SJCRH30 (cell line): ENCODE measurements around the gene GRIK3. TPM values are rescaled to one million over a fixed set of nuclear protein-coding genes. Genes with fewer than 3 reads are reported as not detected.
"Not testable (repeated sequence)": the region's sequence is repeated elsewhere in the genome, so short reads cannot be mapped to it uniquely, and the experiment has no call there.

Experiments used
- DNase-seq, 2 experiments: peaks; one replicate each; pipeline ENCODE4 v3.0.0-alpha.2; 2015 to 2020
- H3K27ac ChIP-seq: fragments of 250-450 bp; sonication (Bioruptor Pico); 2 replicates; pipeline ENCODE4 v1.5.1; 2020; ENCODE audit warnings: mild to moderate bottlenecking, moderate library complexity
- H3K27me3 ChIP-seq: fragments of 250-450 bp; sonication (Bioruptor Pico); 2 replicates; pipeline ENCODE4 v1.5.1; 2020; ENCODE audit warnings: mild to moderate bottlenecking, moderate library complexity
- H3K36me3 ChIP-seq: fragments of 250-450 bp; sonication (Bioruptor Pico); 2 replicates; pipeline ENCODE4 v1.5.1; 2020; ENCODE audit warnings: mild to moderate bottlenecking, moderate library complexity
- H3K4me1 ChIP-seq: fragments of 250-450 bp; sonication (Bioruptor Pico); 2 replicates; pipeline ENCODE4 v1.5.1; 2020; ENCODE audit warnings: mild to moderate bottlenecking, moderate library complexity
- H3K4me3 ChIP-seq: fragments of 250-450 bp; sonication (Bioruptor Pico); 2 replicates; pipeline ENCODE4 v1.5.1; 2020; ENCODE audit warnings: mild to moderate bottlenecking, moderate library complexity
- H3K9me3 ChIP-seq: fragments of 250-450 bp; sonication (Bioruptor Pico); replicated peaks from 2 replicates; pipeline ENCODE4 v1.5.1; 2020; ENCODE audit warnings: mild to moderate bottlenecking, moderate library complexity
- total RNA-seq: library from RNA; depleted of rRNA; stranded (reverse); fragments of >200 nt; shearing (Covaris generic); gene quantifications from 2 replicates; pipeline ENCODE4 v1.2.3, GENCODE V29; 2014

Gene GRIK3
- total RNA-seq, 1 experiment from 2014 or later, result not detected

DNA sequence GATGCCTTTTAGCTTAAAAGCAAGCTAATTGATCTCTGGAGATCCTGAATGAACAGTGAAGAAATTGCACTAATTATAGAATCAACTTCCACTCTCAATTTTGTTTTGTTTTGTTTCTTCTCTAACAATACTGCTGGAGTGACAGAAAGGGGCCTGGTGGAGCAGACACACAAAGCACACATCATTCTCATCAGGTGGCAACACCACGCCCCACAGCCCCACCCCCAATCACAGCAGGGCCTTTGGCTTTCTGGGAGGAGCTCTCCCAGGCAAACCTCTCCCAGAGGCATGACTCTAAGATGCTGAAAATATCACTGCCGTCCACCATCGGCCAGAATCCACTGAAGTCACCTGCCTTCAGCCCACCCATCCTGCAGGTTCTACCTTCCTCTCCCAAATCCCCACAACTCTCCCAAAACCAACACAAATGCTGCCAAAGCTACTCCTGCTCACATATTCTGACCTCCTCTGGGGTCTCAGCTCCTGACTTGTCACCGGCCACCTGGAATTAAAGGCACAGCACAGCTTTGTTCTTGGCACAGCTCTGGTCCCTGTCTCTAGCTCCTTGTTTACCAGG, 120.7 kb downstream of the GRIK3 start:
- no peak for DNase-seq
- Histone ChIP-seq H3K27ac (no peak overlapping the region), H3K36me3 (no peaks in the 10 kb centered on the region), H3K9me3 (no peaks in the 10 kb centered on the region), H3K4me1 (no peaks in the 10 kb centered on the region), H3K4me3 (no peak overlapping the region), H3K27me3 (peaks cover 20% of the 10 kb centered on the region)

DNA sequence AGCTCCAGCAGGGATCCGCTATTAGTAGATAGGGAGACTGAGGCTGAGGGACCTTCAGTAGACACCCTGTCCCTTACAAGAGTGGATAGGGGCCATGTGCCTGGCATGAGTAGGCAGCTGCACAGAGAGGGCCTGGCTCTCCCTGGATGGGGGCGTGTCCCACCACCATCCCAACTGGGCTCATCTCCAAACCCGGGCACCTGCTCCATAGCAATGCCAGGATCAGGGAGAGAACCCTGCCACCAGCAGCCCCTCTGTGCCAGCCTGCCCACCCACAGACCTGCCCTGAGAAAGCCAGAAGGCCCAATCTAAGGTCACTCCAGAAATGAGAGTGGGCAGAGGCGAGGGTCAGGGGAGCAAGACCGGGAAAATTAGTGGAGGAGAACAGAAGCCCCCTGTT, 121.3 kb downstream of the GRIK3 start:
- Histone ChIP-seq H3K4me1 (no peaks in the 10 kb centered on the region), H3K9me3 (no peaks in the 10 kb centered on the region), H3K4me3 (no peak overlapping the region), H3K27me3 (peaks cover 22% of the 10 kb centered on the region), H3K36me3 (no peaks in the 10 kb centered on the region), H3K27ac (no peak overlapping the region)
- no peak for DNase-seq

DNA sequence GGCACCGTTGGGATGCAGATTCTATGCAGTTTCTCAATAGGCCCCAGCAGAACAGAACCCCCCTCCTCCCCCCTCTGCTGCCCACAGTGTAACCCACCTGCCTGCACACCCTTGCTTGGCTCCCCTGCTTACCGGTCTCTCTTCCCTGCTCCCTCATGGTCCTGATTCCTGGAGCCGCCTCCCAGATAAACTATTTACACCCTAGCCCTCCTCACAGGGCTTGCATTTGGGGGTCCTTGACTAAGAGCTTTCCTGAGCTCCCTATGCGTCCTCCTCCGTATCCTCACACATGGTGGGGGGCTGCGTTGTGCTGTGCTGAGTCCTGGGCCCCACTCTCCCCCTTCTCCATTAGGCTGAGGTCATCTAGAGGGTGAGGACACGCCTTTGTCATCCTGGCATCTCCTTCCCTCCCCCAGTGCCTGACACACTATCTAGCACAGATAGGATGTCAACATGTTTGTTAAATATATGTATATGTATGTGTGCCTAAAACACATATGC, 121.9 kb downstream of the GRIK3 start:
- no peaks in the 10 kb centered on the region for H3K9me3 ChIP-seq
- H3K4me3 ChIP-seq, result no peak overlapping the region
- H3K27ac ChIP-seq, result no peak overlapping the region
- no peak for DNase-seq
- no peaks in the 10 kb centered on the region for H3K4me1 ChIP-seq
- peaks cover 22% of the 10 kb centered on the region for H3K27me3 ChIP-seq
- no peaks in the 10 kb centered on the region for H3K36me3 ChIP-seq

- DNase-seq, result no peak
- Histone ChIP-seq H3K36me3 (no peaks in the 10 kb centered on the region), H3K27ac (no peak overlapping the region), H3K27me3 (peaks cover 22% of the 10 kb centered on the region), H3K9me3 (no peaks in the 10 kb centered on the region), H3K4me3 (no peak overlapping the region), H3K4me1 (no peaks in the 10 kb centered on the region)
These were observed 122.6 kb downstream of the GRIK3 start for GRCh38 chr1:36911561-36912364.

DNA sequence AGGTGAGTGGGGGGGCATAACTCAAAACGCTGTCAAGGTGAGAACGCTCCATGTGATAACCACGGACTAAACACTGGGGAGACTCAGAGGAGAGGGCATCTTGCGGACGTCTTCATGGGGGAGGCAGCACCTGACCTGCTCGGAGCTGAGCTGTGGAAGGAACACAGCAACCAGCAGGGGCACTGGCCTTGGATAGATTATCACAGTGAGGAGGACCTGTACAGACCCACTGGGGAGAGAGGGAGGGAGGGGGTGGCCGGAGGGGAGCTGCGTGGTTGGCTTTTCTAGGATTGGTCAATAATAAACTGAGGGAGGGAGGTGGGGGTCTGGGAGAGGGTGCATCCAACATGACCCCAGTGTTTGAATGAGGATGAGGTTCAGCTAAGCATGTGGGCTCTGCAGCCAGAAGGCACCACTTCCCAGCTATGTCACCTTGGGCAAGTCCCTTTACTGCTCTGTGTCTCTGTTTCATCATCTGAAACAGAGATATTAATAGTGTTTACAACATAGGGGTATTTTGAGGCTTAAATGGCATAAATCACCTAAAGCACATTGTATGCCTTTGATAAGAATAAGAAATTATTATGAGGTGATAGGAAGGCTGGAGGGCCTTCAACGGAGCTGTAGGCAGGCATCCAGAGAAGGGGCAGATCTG, 123.3 kb downstream of the GRIK3 start:
- no peaks in the 10 kb centered on the region for H3K9me3 ChIP-seq
- no peaks in the 10 kb centered on the region for H3K36me3 ChIP-seq
- H3K4me1 ChIP-seq, result no peaks in the 10 kb centered on the region
- peaks cover 22% of the 10 kb centered on the region for H3K27me3 ChIP-seq
- H3K27ac ChIP-seq, result no peak overlapping the region
- no peak for DNase-seq
- no peak overlapping the region for H3K4me3 ChIP-seq

DNA sequence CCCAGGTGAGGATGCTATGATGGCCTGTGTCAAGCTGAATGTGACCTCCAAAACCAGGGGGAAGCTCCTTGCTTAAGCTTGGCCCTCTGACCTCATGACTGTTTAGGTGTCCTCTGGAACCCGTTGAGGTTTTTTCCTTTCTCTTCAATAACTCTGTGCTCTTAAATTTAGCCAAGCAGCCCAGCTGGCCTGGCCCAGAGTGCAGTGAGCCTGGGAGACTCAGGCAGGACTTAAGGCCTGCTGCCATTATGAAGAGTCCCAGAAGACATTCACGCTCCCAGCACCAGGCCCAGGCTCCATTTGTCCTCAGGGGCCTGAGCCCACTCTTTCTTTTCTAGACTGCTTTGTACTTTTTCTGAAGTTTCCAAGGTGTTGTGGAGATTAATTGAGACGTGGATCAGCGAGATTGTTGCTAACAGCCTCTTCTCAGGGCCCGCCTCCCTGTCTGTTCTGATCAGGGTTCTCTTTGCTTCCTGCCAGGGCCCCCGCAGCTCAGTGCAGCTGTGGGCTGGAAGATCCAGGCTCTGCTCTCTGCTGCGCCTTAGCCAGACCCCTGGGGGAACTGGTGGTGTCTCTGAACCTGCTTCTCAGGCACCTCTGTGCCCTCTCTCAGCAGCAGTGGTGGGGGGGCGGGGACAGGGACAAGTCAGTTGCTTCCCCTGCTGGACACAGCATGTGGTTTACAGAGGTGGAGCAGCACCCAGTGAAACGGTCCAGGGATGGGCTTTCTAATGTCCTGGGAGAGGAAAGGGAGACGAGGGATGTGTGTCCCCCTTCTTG, 124.2 kb downstream of the GRIK3 start:
- no peak for DNase-seq
- Histone ChIP-seq H3K36me3 (no peaks in the 10 kb centered on the region), H3K27ac (no peak overlapping the region), H3K9me3 (no peaks in the 10 kb centered on the region), H3K4me1 (no peaks in the 10 kb centered on the region), H3K4me3 (no peak overlapping the region), H3K27me3 (peaks cover 22% of the 10 kb centered on the region)

DNA sequence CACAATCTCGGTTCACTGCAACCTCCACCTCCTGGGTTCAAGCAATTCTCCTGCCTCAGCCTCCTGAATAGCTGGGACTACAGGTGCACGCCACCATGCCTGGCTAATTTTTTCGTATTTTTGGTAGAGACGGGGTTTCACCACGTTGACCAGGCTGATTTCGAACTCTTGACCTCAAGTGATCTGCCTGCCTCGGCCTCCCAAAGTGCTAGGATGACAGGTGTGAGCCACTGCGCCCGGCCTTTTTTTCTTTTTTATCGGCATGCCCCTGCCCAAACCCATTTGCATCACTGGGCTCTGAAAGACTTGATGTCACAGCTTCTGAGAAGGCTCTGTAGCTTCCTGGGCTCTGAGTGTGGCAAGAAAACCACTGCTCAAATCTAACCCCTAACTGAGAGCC, 125.0 kb downstream of the GRIK3 start:
- peaks cover 20% of the 10 kb centered on the region for H3K27me3 ChIP-seq
- not testable (repeated sequence) for H3K4me3 ChIP-seq, DNase-seq, H3K36me3 ChIP-seq, H3K4me1 ChIP-seq, H3K27ac ChIP-seq, H3K9me3 ChIP-seq

GRCh38 chr1:36908096-36908495, 126.2 kb downstream of the GRIK3 start:
- Histone ChIP-seq H3K27me3 (peaks cover 16% of the 10 kb centered on the region), H3K27ac (no peak overlapping the region), H3K9me3 (no peaks in the 10 kb centered on the region)

DNA sequence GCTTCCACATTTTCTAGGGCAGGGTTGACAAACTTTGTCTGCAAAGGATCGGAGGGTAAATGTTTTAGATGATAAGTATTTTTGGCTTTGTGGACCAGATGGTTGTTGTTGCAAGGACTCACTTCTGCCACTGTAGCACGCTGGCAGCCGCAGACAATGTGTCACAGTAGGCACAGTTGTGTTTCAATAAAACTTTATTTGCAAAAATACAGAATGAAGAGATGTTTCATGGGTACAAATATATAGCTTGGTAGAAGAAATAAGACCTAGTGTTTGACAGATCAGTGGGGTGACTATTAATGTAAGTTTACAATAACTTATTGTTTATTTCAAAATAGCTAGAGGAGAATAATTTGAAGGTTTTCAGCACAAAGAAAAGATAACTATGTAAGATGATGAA, 127.8 kb downstream of the GRIK3 start:
- no peak for DNase-seq
- Histone ChIP-seq H3K27ac (no peak overlapping the region), H3K9me3 (no peaks in the 10 kb centered on the region), H3K27me3 (peaks cover 16% of the 10 kb centered on the region), H3K4me3 (no peak overlapping the region), H3K4me1 (no peaks in the 10 kb centered on the region), H3K36me3 (no peaks in the 10 kb centered on the region)

More at GRCh38 chr1:36908096-36908495, 126.2 kb downstream of the GRIK3 start:
- H3K4me3 ChIP-seq, result no peak overlapping the region
- no peaks in the 10 kb centered on the region for H3K4me1 ChIP-seq
- DNase-seq, result no peak
- H3K36me3 ChIP-seq, result no peaks in the 10 kb centered on the region

GRCh38 chr1:36905941-36906340, 128.4 kb downstream of the GRIK3 start:
- Histone ChIP-seq H3K4me1 (no peaks in the 10 kb centered on the region), H3K36me3 (no peaks in the 10 kb centered on the region), H3K27ac (no peak overlapping the region), H3K27me3 (peaks cover 16% of the 10 kb centered on the region), H3K4me3 (no peak overlapping the region), H3K9me3 (no peaks in the 10 kb centered on the region)
- DNase-seq, result no peak

DNA sequence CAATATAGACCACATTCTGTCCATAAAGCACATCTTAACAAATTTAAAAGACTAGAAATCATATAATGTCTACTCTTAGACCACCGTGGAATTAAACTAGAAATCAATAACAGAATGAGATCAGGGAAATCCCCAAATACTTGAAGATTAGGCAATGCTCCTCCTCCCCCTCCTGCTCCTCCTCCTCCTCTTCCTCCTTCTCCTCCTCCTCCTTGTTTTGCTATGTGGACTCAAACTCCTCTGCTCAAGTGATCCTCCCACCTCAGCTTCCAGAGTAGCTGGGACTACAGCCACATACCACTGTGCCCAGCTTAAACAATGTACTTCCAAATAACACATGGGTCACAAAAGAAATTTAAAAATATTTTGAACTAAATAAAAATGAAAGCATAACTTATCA, 134.2 kb downstream of the GRIK3 start:
- H3K4me3 ChIP-seq, result no peak overlapping the region
- no peaks in the 10 kb centered on the region for H3K27me3 ChIP-seq
- H3K27ac ChIP-seq, result no peak overlapping the region
- no peaks in the 10 kb centered on the region for H3K9me3 ChIP-seq
- DNase-seq, result no peak
- H3K4me1 ChIP-seq, result no peaks in the 10 kb centered on the region
- H3K36me3 ChIP-seq, result no peaks in the 10 kb centered on the region

GRCh38 chr1:36897813-36898212, 136.5 kb downstream of the GRIK3 start:
- H3K9me3 ChIP-seq, H3K4me3 ChIP-seq, H3K27ac ChIP-seq, H3K36me3 ChIP-seq, DNase-seq, H3K27me3 ChIP-seq, H3K4me1 ChIP-seq: not testable (repeated sequence)

DNA sequence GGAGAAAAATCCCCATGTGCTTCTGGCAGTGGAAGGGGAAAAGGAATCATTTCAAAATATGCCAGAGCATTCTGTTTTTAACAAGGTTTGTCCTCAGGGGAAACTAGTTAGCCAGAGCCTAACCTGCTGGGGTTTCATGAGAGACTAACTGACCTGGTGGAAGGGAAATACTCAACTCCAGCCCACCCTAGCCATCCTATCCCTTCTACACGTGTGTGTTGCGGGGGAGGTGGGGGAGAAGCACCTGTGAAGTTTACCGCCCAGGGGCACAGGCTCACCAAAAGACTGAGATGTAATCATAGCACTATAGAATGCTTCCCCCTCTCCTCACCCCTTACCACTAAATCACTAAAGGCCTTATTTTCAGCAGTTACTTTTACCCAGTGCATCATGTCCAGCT, 139.5 kb downstream of the GRIK3 start:
- Histone ChIP-seq H3K27me3 (no peaks in the 10 kb centered on the region), H3K4me1 (no peaks in the 10 kb centered on the region), H3K4me3 (no peak overlapping the region), H3K27ac (no peak overlapping the region), H3K36me3 (no peaks in the 10 kb centered on the region), H3K9me3 (no peaks in the 10 kb centered on the region)
- no peak for DNase-seq

GRCh38 chr1:36890776-36891175, 143.5 kb downstream of the GRIK3 start:
- DNase-seq, result no peak
- Histone ChIP-seq H3K9me3 (no peaks in the 10 kb centered on the region), H3K4me1 (no peaks in the 10 kb centered on the region), H3K36me3 (no peaks in the 10 kb centered on the region), H3K27me3 (peaks cover 4% of the 10 kb centered on the region; the same call in 1 of the 2 replicates), H3K27ac (no peak overlapping the region), H3K4me3 (no peak overlapping the region)
